ENCODE measurements around the gene C2.

The C2 gene

DNA sequence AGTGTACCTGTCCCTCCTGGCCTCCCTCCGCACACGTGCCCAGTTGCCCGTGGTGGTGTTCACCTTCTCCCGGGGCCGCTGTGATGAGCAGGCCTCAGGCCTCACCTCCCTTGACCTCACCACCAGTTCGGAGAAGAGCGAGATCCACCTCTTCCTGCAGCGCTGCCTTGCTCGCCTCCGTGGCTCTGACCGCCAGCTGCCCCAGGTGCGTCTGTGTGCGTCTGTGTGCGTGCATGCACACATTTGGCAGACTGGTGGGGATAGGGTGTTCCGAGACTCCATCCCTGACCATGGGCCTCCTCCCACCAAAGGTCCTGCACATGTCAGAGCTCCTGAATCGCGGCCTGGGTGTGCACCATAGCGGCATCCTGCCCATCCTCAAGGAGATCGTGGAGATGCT is 36.4 kb downstream of the C2 start:
- Histone ChIP-seq H3K27ac (no peak overlapping the region), H3K9ac (ENCODE audit: insufficient read length) (no peak overlapping the region), H3K4me3 (no peak overlapping the region), H3K9me3 (ENCODE audit: low read depth, low read length) (no peaks in the 10 kb centered on the region), H3K36me3 (ENCODE audit: insufficient read depth, low read length) (peaks cover 55% of the 10 kb centered on the region; the same call in 1 of the 2 replicates)
- TF ChIP-seq EZH2 (IDR thresholded peaks at IDR 0.05) (no peak), POLR2AphosphoS5 (IDR thresholded peaks at IDR 0.05; ENCODE audit: borderline replicate concordance, low read depth, low read length) (no peak), FOXP2 (optimal IDR thresholded peaks at IDR 0.05; ENCODE audit: control extremely low read depth, extremely low read length, insufficient read depth) (no peak)
- no peak for DNase-seq (ENCODE audit: low read depth, low spot score)

- H3K4me3 ChIP-seq, result no peak overlapping the region
- TF ChIP-seq POLR2AphosphoS5 (IDR thresholded peaks at IDR 0.05; ENCODE audit: borderline replicate concordance, low read depth, low read length) (no peak), FOXP2 (optimal IDR thresholded peaks at IDR 0.05; ENCODE audit: control extremely low read depth, extremely low read length, insufficient read depth) (no peak), EZH2 (IDR thresholded peaks at IDR 0.05) (no peak)
- no peak overlapping the region for H3K9ac ChIP-seq (ENCODE audit: insufficient read length)
- peaks cover 66% of the 10 kb centered on the region; the same call in 1 of the 2 replicates for H3K36me3 ChIP-seq (ENCODE audit: insufficient read depth, low read length)
- H3K9me3 ChIP-seq (ENCODE audit: low read depth, low read length), result no peaks in the 10 kb centered on the region
- no peak for DNase-seq (ENCODE audit: low read depth, low spot score)
- no peak overlapping the region for H3K27ac ChIP-seq
Observed at GRCh38 chr6:31965700-31966099, 38.2 kb downstream of the C2 start.

GRCh38 chr6:31966506-31966905 is 39.0 kb downstream of the C2 start:
- Histone ChIP-seq H3K4me3 (no peak overlapping the region), H3K9ac (ENCODE audit: insufficient read length) (no peak overlapping the region), H3K27ac (no peak overlapping the region), H3K9me3 (ENCODE audit: low read depth, low read length) (no peaks in the 10 kb centered on the region), H3K36me3 (ENCODE audit: insufficient read depth, low read length) (peaks cover 63% of the 10 kb centered on the region; the same call in 1 of the 2 replicates)
- no peak for TF ChIP-seq FOXP2 (optimal IDR thresholded peaks at IDR 0.05; ENCODE audit: control extremely low read depth, extremely low read length, insufficient read depth)
- no peak for TF ChIP-seq EZH2 (IDR thresholded peaks at IDR 0.05)
- no peak for TF ChIP-seq POLR2AphosphoS5 (IDR thresholded peaks at IDR 0.05; ENCODE audit: borderline replicate concordance, low read depth, low read length)
- DNase-seq (ENCODE audit: low read depth, low spot score), result no peak

GRCh38 chr6:31966997-31967925 is 39.7 kb downstream of the C2 start:
- H3K36me3 ChIP-seq (ENCODE audit: insufficient read depth, low read length), result peaks cover 63% of the 10 kb centered on the region; the same call in 1 of the 2 replicates
- DNase-seq (ENCODE audit: low read depth, low spot score), result no peak
- H3K9me3 ChIP-seq (ENCODE audit: low read depth, low read length), result no peaks in the 10 kb centered on the region
- no peak overlapping the region for H3K9ac ChIP-seq (ENCODE audit: insufficient read length)
- no peak overlapping the region for H3K4me3 ChIP-seq
- TF ChIP-seq POLR2AphosphoS5 (IDR thresholded peaks at IDR 0.05; ENCODE audit: borderline replicate concordance, low read depth, low read length) (no peak), EZH2 (IDR thresholded peaks at IDR 0.05) (no peak), FOXP2 (optimal IDR thresholded peaks at IDR 0.05; ENCODE audit: control extremely low read depth, extremely low read length, insufficient read depth) (no peak)
- no peak overlapping the region for H3K27ac ChIP-seq

GRCh38 chr6:31967926-31968320 is 40.4 kb downstream of the C2 start:
- peaks cover 56% of the 10 kb centered on the region; the same call in 1 of the 2 replicates for H3K36me3 ChIP-seq (ENCODE audit: insufficient read depth, low read length)
- H3K4me3 ChIP-seq, result no peak overlapping the region
- H3K9ac ChIP-seq (ENCODE audit: insufficient read length), result no peak overlapping the region
- DNase-seq (ENCODE audit: low read depth, low spot score), result no peak
- H3K9me3 ChIP-seq (ENCODE audit: low read depth, low read length), result no peaks in the 10 kb centered on the region
- no peak overlapping the region for H3K27ac ChIP-seq
- TF ChIP-seq FOXP2 (optimal IDR thresholded peaks at IDR 0.05; ENCODE audit: control extremely low read depth, extremely low read length, insufficient read depth) (no peak), POLR2AphosphoS5 (IDR thresholded peaks at IDR 0.05; ENCODE audit: borderline replicate concordance, low read depth, low read length) (no peak), EZH2 (IDR thresholded peaks at IDR 0.05) (no peak)

- H3K9me3 ChIP-seq (ENCODE audit: low read depth, low read length), result no peaks in the 10 kb centered on the region
- DNase-seq (ENCODE audit: low read depth, low spot score), result no peak
- peaks cover 54% of the 10 kb centered on the region; the same call in 1 of the 2 replicates for H3K36me3 ChIP-seq (ENCODE audit: insufficient read depth, low read length)
- H3K9ac ChIP-seq (ENCODE audit: insufficient read length), result no peak overlapping the region
- no peak overlapping the region for H3K4me3 ChIP-seq
- no peak overlapping the region for H3K27ac ChIP-seq
- no peak for TF ChIP-seq FOXP2 (optimal IDR thresholded peaks at IDR 0.05; ENCODE audit: control extremely low read depth, extremely low read length, insufficient read depth)
- no peak for TF ChIP-seq EZH2 (IDR thresholded peaks at IDR 0.05)
- no peak for TF ChIP-seq POLR2AphosphoS5 (IDR thresholded peaks at IDR 0.05; ENCODE audit: borderline replicate concordance, low read depth, low read length)
Observed at GRCh38 chr6:31968326-31968725, 40.8 kb downstream of the C2 start.

- Histone ChIP-seq H3K9me3 (ENCODE audit: low read depth, low read length) (no peaks in the 10 kb centered on the region), H3K4me3 (no peak overlapping the region), H3K36me3 (ENCODE audit: insufficient read depth, low read length) (peaks cover 48% of the 10 kb centered on the region; the same call in 1 of the 2 replicates), H3K27ac (peak overlapping the region; percentile 36; the same call in 1 of the 2 replicates), H3K9ac (ENCODE audit: insufficient read length) (no peak overlapping the region)
- no peak for DNase-seq (ENCODE audit: low read depth, low spot score)
- no peak; the same call in 1 of the 2 replicates for TF ChIP-seq POLR2AphosphoS5 (IDR thresholded peaks at IDR 0.05; ENCODE audit: borderline replicate concordance, low read depth, low read length)
- TF ChIP-seq EZH2 (IDR thresholded peaks at IDR 0.05), result no peak
- no peak for TF ChIP-seq FOXP2 (optimal IDR thresholded peaks at IDR 0.05; ENCODE audit: control extremely low read depth, extremely low read length, insufficient read depth)
Observed at GRCh38 chr6:31968791-31969711, 41.5 kb downstream of the C2 start.

All from SK-N-MC (cell line).